Uterus (tissue), 2 donors: ENCODE results near the gene NBEA.

Source experiments
- POLR2A ChIP-seq, 2 donors: fragments of 450-650 bp; IDR thresholded peaks; one replicate each; pipeline ENCODE4 v1.6.1; 2016; ENCODE audit warnings: antibody characterized with exemption in 2 of 2, mild to moderate bottlenecking in 1 of 2, moderate library complexity in 1 of 2
- TF ChIP-seq, protein P1 (sequence below), 4 experiments: fragments of 200-600 bp in 2 of 4; fragments of 450-650 bp in 2 of 4; sonication (generic) in 2 of 4; IDR thresholded peaks; one replicate each; pipeline ENCODE4 v1.5.1; 2016 to 2019; ENCODE audit warnings: antibody characterized with exemption in 4 of 4, mild to moderate bottlenecking in 2 of 4, moderate library complexity in 1 of 4

DNA sequence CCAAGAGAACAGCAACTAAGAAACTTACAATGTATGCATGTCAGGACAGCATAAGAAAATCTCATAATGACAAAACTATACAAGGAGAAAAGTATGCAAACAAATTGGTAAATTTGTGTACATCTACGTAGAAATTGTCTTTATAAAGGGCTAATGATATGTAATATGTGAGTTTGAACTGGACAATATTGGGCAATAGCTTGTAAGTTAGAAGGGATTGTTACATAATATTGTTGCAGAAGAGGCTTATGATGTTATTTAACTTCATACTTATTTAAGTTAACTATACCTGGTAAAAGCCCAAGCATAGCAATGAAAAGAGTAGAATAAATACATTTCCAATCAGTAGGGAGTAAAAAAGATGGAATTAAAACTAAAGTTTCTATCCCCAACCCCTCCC, 400.4 kb downstream of the NBEA start:
- TF ChIP-seq, protein P1, sequence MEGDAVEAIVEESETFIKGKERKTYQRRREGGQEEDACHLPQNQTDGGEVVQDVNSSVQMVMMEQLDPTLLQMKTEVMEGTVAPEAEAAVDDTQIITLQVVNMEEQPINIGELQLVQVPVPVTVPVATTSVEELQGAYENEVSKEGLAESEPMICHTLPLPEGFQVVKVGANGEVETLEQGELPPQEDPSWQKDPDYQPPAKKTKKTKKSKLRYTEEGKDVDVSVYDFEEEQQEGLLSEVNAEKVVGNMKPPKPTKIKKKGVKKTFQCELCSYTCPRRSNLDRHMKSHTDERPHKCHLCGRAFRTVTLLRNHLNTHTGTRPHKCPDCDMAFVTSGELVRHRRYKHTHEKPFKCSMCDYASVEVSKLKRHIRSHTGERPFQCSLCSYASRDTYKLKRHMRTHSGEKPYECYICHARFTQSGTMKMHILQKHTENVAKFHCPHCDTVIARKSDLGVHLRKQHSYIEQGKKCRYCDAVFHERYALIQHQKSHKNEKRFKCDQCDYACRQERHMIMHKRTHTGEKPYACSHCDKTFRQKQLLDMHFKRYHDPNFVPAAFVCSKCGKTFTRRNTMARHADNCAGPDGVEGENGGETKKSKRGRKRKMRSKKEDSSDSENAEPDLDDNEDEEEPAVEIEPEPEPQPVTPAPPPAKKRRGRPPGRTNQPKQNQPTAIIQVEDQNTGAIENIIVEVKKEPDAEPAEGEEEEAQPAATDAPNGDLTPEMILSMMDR (IDR thresholded peaks at IDR 0.05) = no peak
- TF ChIP-seq POLR2A (IDR thresholded peaks at IDR 0.05) = no peak
